HEK293 (cell line): ENCODE data around the gene CRIP2.
A peak's percentile ranks its signal among the peaks of the same experiment; 100 is the strongest.

ENCODE experiments used
- BCL11A ChIP-seq: fragments of 450-650 bp; formaldehyde crosslinking; IDR thresholded peaks from 2 replicates; pipeline ENCODE4 v1.5.1; 2016; ENCODE audit warnings: low read depth, missing biosample characterization, missing genetic modification characterization
- GLI4 ChIP-seq: fragments of 450-650 bp; formaldehyde crosslinking; IDR thresholded peaks from 2 replicates; pipeline ENCODE4 v1.5.1; 2016; ENCODE audit warnings: missing biosample characterization, missing genetic modification characterization
- GLIS1 ChIP-seq: fragments of 450-650 bp; formaldehyde crosslinking; IDR thresholded peaks from 2 replicates; pipeline ENCODE4 v1.5.1; 2016; ENCODE audit warnings: missing biosample characterization, missing genetic modification characterization
- GLIS2 ChIP-seq: fragments of 450-650 bp; formaldehyde crosslinking; IDR thresholded peaks from 2 replicates; pipeline ENCODE4 v1.5.1; 2016; ENCODE audit warnings: missing biosample characterization, missing genetic modification characterization
- HIC1 ChIP-seq: fragments of 450-650 bp; formaldehyde crosslinking; IDR thresholded peaks from 2 replicates; pipeline ENCODE4 v1.5.1; 2016; ENCODE audit warnings: missing biosample characterization, missing genetic modification characterization
- IKZF3 ChIP-seq: fragments of 450-650 bp; IDR thresholded peaks from 2 replicates; pipeline ENCODE4 v1.5.0; 2018; ENCODE audit warnings: missing biosample characterization, mild to moderate bottlenecking, missing genetic modification characterization, moderate library complexity
- KLF1 ChIP-seq: fragments of 450-650 bp; formaldehyde crosslinking; IDR thresholded peaks from 2 replicates; pipeline ENCODE4 v1.5.1; 2016; ENCODE audit warnings: missing biosample characterization, missing genetic modification characterization
- KLF16 ChIP-seq: fragments of 450-650 bp; formaldehyde crosslinking; IDR thresholded peaks from 2 replicates; pipeline ENCODE4 v1.5.1; 2017; ENCODE audit warnings: missing biosample characterization, missing genetic modification characterization
- KLF7 ChIP-seq: fragments of 450-650 bp; formaldehyde crosslinking; IDR thresholded peaks from 2 replicates; pipeline ENCODE4 v1.5.1; 2016; ENCODE audit warnings: missing biosample characterization, missing genetic modification characterization, borderline replicate concordance
- KLF9 ChIP-seq: fragments of 450-650 bp; formaldehyde crosslinking; IDR thresholded peaks from 2 replicates; pipeline ENCODE4 v1.5.1; 2016; ENCODE audit warnings: missing biosample characterization, missing genetic modification characterization, low read depth
- OSR2 ChIP-seq: fragments of 450-650 bp; formaldehyde crosslinking; IDR thresholded peaks from 2 replicates; pipeline ENCODE4 v1.5.1; 2016; ENCODE audit warnings: missing biosample characterization, missing genetic modification characterization
- SP7 ChIP-seq: fragments of 450-650 bp; formaldehyde crosslinking; IDR thresholded peaks from 2 replicates; pipeline ENCODE4 v1.5.1; 2016; ENCODE audit warnings: missing biosample characterization, missing genetic modification characterization
- YY1 ChIP-seq: fragments of 450-650 bp; formaldehyde crosslinking; IDR thresholded peaks from 2 replicates; pipeline ENCODE4 v1.5.1; 2018; ENCODE audit warnings: missing biosample characterization, missing genetic modification characterization
- ZBTB17 ChIP-seq: fragments of 450-650 bp; formaldehyde crosslinking; IDR thresholded peaks from 2 replicates; pipeline ENCODE4 v1.5.1; 2016; ENCODE audit warnings: missing biosample characterization, missing genetic modification characterization
- ZBTB26 ChIP-seq: fragments of 450-650 bp; formaldehyde crosslinking; optimal IDR thresholded peaks from 2 replicates; pipeline ENCODE3; 2016; ENCODE audit warnings: missing biosample characterization, mild to moderate bottlenecking, missing genetic modification characterization
- ZBTB48 ChIP-seq: fragments of 450-650 bp; formaldehyde crosslinking; IDR thresholded peaks from 2 replicates; pipeline ENCODE4 v1.5.1; 2016; ENCODE audit warnings: missing biosample characterization, missing genetic modification characterization
- ZEB2 ChIP-seq: fragments of 450-650 bp; formaldehyde crosslinking; IDR thresholded peaks from 2 replicates; pipeline ENCODE4 v1.5.1; 2016; ENCODE audit warnings: missing biosample characterization, missing genetic modification characterization
- ZFHX2 ChIP-seq: fragments of 450-650 bp; formaldehyde crosslinking; conservative IDR thresholded peaks from 2 replicates; pipeline ENCODE4 v1.5.1; 2016; ENCODE audit warnings: missing biosample characterization, missing genetic modification characterization
- ZIC2 ChIP-seq: fragments of 450-650 bp; formaldehyde crosslinking; IDR thresholded peaks from 2 replicates; pipeline ENCODE4 v1.5.1; 2016; ENCODE audit warnings: missing biosample characterization, missing genetic modification characterization
- ZNF10 ChIP-seq: fragments of 450-650 bp; formaldehyde crosslinking; IDR thresholded peaks from 2 replicates; pipeline ENCODE4 v1.5.1; 2017; ENCODE audit warnings: missing biosample characterization, missing genetic modification characterization
- ZNF157 ChIP-seq: fragments of 450-650 bp; formaldehyde crosslinking; IDR thresholded peaks from 2 replicates; pipeline ENCODE4 v1.5.1; 2016; ENCODE audit warnings: missing biosample characterization, missing genetic modification characterization
- ZNF37A ChIP-seq: fragments of 450-650 bp; IDR thresholded peaks from 2 replicates; pipeline ENCODE4 v1.5.1; 2018; ENCODE audit warnings: missing biosample characterization, missing genetic modification characterization
- ZNF510 ChIP-seq: fragments of 450-650 bp; formaldehyde crosslinking; IDR thresholded peaks from 2 replicates; pipeline ENCODE4 v1.5.1; 2018; ENCODE audit warnings: mild to moderate bottlenecking, missing genetic modification characterization, missing biosample characterization; ENCODE audit not compliant: insufficient replicate concordance
- ZNF549 ChIP-seq: fragments of 450-650 bp; IDR thresholded peaks from 2 replicates; pipeline ENCODE4 v1.5.1; 2018; ENCODE audit warnings: missing biosample characterization, missing genetic modification characterization, mild to moderate bottlenecking, inconsistent platforms, moderate library complexity
- ZNF558 ChIP-seq: fragments of 450-650 bp; formaldehyde crosslinking; IDR thresholded peaks from 2 replicates; pipeline ENCODE4 v1.5.1; 2016; ENCODE audit warnings: missing biosample characterization, missing genetic modification characterization
- ZNF560 ChIP-seq: fragments of 450-650 bp; formaldehyde crosslinking; IDR thresholded peaks from 2 replicates; pipeline ENCODE4 v1.5.1; 2017; ENCODE audit warnings: missing biosample characterization, missing genetic modification characterization, borderline replicate concordance
- ZNF561 ChIP-seq: fragments of 450-650 bp; IDR thresholded peaks from 2 replicates; pipeline ENCODE4 v1.5.1; 2018; ENCODE audit warnings: missing biosample characterization, missing genetic modification characterization, borderline replicate concordance
- ZNF600 ChIP-seq: fragments of 450-650 bp; formaldehyde crosslinking; IDR thresholded peaks from 2 replicates; pipeline ENCODE4 v1.5.1; 2016; ENCODE audit warnings: missing biosample characterization, missing genetic modification characterization
- ZNF677 ChIP-seq: fragments of 450-650 bp; IDR thresholded peaks from 2 replicates; pipeline ENCODE4 v1.5.0; 2018; ENCODE audit warnings: missing biosample characterization, mild to moderate bottlenecking, missing genetic modification characterization, moderate library complexity
- ZNF785 ChIP-seq: fragments of 450-650 bp; formaldehyde crosslinking; IDR thresholded peaks from 2 replicates; pipeline ENCODE4 v1.5.1; 2016; ENCODE audit warnings: missing biosample characterization, missing genetic modification characterization
- ZNF843 ChIP-seq: fragments of 450-650 bp; formaldehyde crosslinking; IDR thresholded peaks from 2 replicates; pipeline ENCODE4 v1.5.1; 2016; ENCODE audit warnings: missing biosample characterization, missing genetic modification characterization
- TF ChIP-seq, protein P1 (sequence below): fragments of 450-650 bp; formaldehyde crosslinking; IDR thresholded peaks from 2 replicates; pipeline ENCODE4 v1.5.0; 2017; ENCODE audit warnings: missing biosample characterization, missing genetic modification characterization, borderline replicate concordance
- TF ChIP-seq, protein P2 (sequence below): fragments of 450-650 bp; formaldehyde crosslinking; IDR thresholded peaks from 2 replicates; pipeline ENCODE4 v1.5.1; 2016; ENCODE audit warnings: missing biosample characterization, missing genetic modification characterization

CRIP2 gene

DNA sequence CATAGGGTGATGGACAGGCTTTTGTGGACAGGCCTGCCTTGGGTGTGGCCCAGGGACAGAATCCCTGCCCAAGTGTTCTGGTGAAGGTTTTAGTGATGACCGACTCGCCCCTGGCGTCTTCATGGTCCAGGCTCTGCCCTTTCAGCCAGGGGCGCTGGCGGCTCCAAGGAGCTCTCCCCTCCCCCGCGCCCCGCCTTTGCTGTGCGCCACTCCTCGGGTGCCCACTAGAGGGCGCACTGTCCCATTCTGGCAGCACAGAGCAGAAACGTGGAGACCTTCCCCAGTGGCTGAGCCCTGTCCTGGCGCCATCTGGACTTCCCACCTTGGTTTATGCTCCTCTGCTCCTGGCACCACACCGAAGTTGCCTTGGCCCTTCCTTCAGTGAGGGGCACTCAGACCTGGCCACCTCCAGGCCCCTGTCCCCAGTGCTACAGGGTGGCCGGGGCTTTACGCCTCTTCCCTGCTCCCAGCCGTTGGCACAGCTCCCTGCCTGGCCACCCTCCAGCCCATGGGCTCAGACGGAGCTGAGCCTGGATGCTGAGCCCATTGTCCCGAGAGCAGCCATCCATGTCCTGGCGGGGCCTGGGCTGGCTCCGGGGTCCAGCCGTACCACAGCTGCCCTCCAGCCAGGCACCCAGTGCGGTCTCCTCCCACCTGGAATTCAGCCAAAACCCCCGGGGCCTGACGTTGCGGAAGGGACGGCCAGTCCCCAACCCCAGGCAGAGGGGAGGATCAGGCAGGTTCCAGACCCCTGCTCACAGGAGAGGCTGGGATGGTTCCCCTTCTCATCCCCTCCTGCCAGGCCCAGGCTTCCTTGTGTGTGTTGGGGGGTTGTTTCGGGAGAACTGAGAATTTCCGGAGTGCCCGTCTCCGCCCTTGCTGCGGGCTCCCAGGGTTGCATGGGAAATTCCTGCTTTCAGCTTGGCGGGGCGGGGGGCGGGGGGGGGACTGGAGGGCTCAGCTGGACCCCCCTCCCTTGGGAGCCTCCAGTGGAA, 6.5 kb downstream of the CRIP2 start (continued):
- peak; percentile 68; the same call in 1 of the 2 replicates for TF ChIP-seq ZNF561
- TF ChIP-seq GLIS1 (tag by site-specific recombination): peak; percentile 78
- no peak for TF ChIP-seq ZNF157 (tag by site-specific recombination)
- TF ChIP-seq KLF1 (tag by site-specific recombination): peak; percentile 31
- peak; percentile 89 for TF ChIP-seq SP7 (tag by site-specific recombination)
- TF ChIP-seq ZNF510: no peak
- TF ChIP-seq ZNF37A (tag by site-specific recombination): no peak
- TF ChIP-seq ZNF560 (tag by site-specific recombination): peak; percentile 52; the same call in 1 of the 2 replicates
- TF ChIP-seq ZBTB26: peak; percentile 44
- TF ChIP-seq YY1: 0 out of 2 replicates have a peak, but pooled peaks have one; percentile 49
- no peak for TF ChIP-seq GLI4
- TF ChIP-seq ZNF549 (tag by site-specific recombination): no peak
- peak; percentile 80 for TF ChIP-seq KLF16 (tag by site-specific recombination)
- TF ChIP-seq GLIS2 (tag by site-specific recombination): peak; percentile 74
- peak; percentile 52; the same call in 1 of the 2 replicates for TF ChIP-seq ZNF843
- peak; percentile 92 for TF ChIP-seq ZBTB17
- TF ChIP-seq ZFHX2 (tag by site-specific recombination): peak; percentile 83
- TF ChIP-seq ZNF677 (tag by site-specific recombination): no peak
- TF ChIP-seq OSR2 (tag by site-specific recombination): no peak; the same call in 1 of the 2 replicates
- peak; percentile 21; the same call in 1 of the 2 replicates for TF ChIP-seq KLF9
- TF ChIP-seq, protein P1, sequence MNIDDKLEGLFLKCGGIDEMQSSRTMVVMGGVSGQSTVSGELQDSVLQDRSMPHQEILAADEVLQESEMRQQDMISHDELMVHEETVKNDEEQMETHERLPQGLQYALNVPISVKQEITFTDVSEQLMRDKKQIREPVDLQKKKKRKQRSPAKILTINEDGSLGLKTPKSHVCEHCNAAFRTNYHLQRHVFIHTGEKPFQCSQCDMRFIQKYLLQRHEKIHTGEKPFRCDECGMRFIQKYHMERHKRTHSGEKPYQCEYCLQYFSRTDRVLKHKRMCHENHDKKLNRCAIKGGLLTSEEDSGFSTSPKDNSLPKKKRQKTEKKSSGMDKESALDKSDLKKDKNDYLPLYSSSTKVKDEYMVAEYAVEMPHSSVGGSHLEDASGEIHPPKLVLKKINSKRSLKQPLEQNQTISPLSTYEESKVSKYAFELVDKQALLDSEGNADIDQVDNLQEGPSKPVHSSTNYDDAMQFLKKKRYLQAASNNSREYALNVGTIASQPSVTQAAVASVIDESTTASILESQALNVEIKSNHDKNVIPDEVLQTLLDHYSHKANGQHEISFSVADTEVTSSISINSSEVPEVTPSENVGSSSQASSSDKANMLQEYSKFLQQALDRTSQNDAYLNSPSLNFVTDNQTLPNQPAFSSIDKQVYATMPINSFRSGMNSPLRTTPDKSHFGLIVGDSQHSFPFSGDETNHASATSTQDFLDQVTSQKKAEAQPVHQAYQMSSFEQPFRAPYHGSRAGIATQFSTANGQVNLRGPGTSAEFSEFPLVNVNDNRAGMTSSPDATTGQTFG (tag by site-specific recombination): no peak
- TF ChIP-seq ZNF785: peak; percentile 20; the same call in 1 of the 2 replicates
- TF ChIP-seq, protein P2, sequence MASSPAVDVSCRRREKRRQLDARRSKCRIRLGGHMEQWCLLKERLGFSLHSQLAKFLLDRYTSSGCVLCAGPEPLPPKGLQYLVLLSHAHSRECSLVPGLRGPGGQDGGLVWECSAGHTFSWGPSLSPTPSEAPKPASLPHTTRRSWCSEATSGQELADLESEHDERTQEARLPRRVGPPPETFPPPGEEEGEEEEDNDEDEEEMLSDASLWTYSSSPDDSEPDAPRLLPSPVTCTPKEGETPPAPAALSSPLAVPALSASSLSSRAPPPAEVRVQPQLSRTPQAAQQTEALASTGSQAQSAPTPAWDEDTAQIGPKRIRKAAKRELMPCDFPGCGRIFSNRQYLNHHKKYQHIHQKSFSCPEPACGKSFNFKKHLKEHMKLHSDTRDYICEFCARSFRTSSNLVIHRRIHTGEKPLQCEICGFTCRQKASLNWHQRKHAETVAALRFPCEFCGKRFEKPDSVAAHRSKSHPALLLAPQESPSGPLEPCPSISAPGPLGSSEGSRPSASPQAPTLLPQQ (tag by site-specific recombination): peak; percentile 66
- TF ChIP-seq IKZF3 (tag by site-specific recombination): peak; percentile 60
- TF ChIP-seq ZNF558 (tag by site-specific recombination): no peak
- peak; percentile 22; the same call in 1 of the 2 replicates for TF ChIP-seq ZNF10
- peak; percentile 87; the same call in 1 of the 2 replicates for TF ChIP-seq ZBTB48 (tag by site-specific recombination)
- peak; percentile 97 for TF ChIP-seq ZNF600 (tag by site-specific recombination)
- TF ChIP-seq HIC1 (tag by site-specific recombination): peak; percentile 98
- TF ChIP-seq KLF7 (tag by site-specific recombination): peak; percentile 87
- TF ChIP-seq BCL11A (tag by site-specific recombination): peak; percentile 80; the same call in 1 of the 2 replicates
- TF ChIP-seq ZEB2 (tag by site-specific recombination): peak; percentile 88
- TF ChIP-seq ZIC2 (tag by site-specific recombination): peak; percentile 52
